Hematopoietic multipotent progenitor cell treated with erythropoietin and hydrocortisone succinate and interleukin-3 and kit ligand, for 4 days (in vitro differentiated cells): ENCODE measurements around the gene PSMD14.
A peak's percentile ranks its signal among the peaks of the same experiment; 100 is the strongest.
"Not testable (repeated sequence)": the region's sequence is repeated elsewhere in the genome, so short reads cannot be mapped to it uniquely, and the experiment has no call there.

Experiments
- DNase-seq: peaks from one replicate; pipeline ENCODE4 v3.0.0-alpha.2; 2015

Gene PSMD14

GRCh38 chr2:161308178-161308955 lies at the start of gene PSMD14:
PSMD14 (plus strand) TSS chr2:161308425; CDS start chr2:161318826, 10,401 bp downstream.
- peak; percentile 98 for DNase-seq

- DNase-seq, result no peak
These were observed 42.4 kb upstream of the PSMD14 start for GRCh38 chr2:161265874-161266273.

- no peak for DNase-seq
These were observed 39.1 kb upstream of the PSMD14 start for GRCh38 chr2:161269111-161269510.

- peak; percentile 85 for DNase-seq
These were observed 35.0 kb upstream of the PSMD14 start for GRCh38 chr2:161273038-161273760.

GRCh38 chr2:161278564-161279229 lies 29.5 kb upstream of the PSMD14 start:
- DNase-seq, result peak; percentile 37

- DNase-seq, result not testable (repeated sequence)
These were observed 28.9 kb upstream of the PSMD14 start for GRCh38 chr2:161279230-161279815.

GRCh38 chr2:161280906-161281323 lies 27.3 kb upstream of the PSMD14 start:
- DNase-seq, result peak; percentile 49

- not testable (repeated sequence) for DNase-seq
These were observed 26.5 kb upstream of the PSMD14 start for GRCh38 chr2:161281615-161282310.

GRCh38 chr2:161282311-161282644 lies 25.9 kb upstream of the PSMD14 start:
- DNase-seq, result not testable (repeated sequence)

GRCh38 chr2:161283926-161284325 lies 24.3 kb upstream of the PSMD14 start:
- DNase-seq, result no peak

- no peak for DNase-seq
These were observed 4.6 kb upstream of the PSMD14 start for GRCh38 chr2:161303535-161304050.

GRCh38 chr2:161306919-161307318 lies 1.3 kb upstream of the PSMD14 start:
- no peak for DNase-seq

- DNase-seq, result no peak
These were observed 549 bp upstream of the PSMD14 start for GRCh38 chr2:161307676-161308075.

- DNase-seq, result no peak
These were observed 4.8 kb downstream of the PSMD14 start for GRCh38 chr2:161312996-161313395.

- DNase-seq, result no peak
These were observed 7.2 kb downstream of the PSMD14 start for GRCh38 chr2:161315380-161315779.

- no peak for DNase-seq
These were observed 8.5 kb downstream of the PSMD14 start for GRCh38 chr2:161316701-161317100.

- DNase-seq, result no peak
These were observed 13.9 kb downstream of the PSMD14 start for GRCh38 chr2:161321944-161322648.

GRCh38 chr2:161324876-161325275 lies 16.7 kb downstream of the PSMD14 start:
- DNase-seq, result no peak

GRCh38 chr2:161327582-161327981 lies 19.4 kb downstream of the PSMD14 start:
- DNase-seq, result no peak

- DNase-seq, result no peak
These were observed 24.2 kb downstream of the PSMD14 start for GRCh38 chr2:161332371-161332967.

- DNase-seq, result no peak
These were observed 27.4 kb downstream of the PSMD14 start for GRCh38 chr2:161335626-161336025.
